Activated CD8-positive, alpha-beta T cell treated with anti-CD3 and anti-CD28 coated beads for 36 hours (primary cell): ENCODE results near the gene HTR3C. TPM values are rescaled to one million over a fixed set of nuclear protein-coding genes. Genes with fewer than 3 reads are reported as not detected.

Experiments used
- ATAC-seq: fragments of 200-7000 bp; cut with Tn5 transposase; one replicate; pipeline ENCODE4 v1.10.0; 2021; ENCODE audit warnings: mild to moderate bottlenecking, moderate library complexity
- CTCF ChIA-PET: fragments of 350-600 bp; sonication (Branson Sonifier 250); formaldehyde crosslinking; loops from one replicate; lab custom pipeline; 2021; ENCODE audit warnings: antibody characterized with exemption; lab: Charles Lee
- POLR2A ChIA-PET: fragments of 350-600 bp; sonication (Branson Sonifier 250); formaldehyde crosslinking; loops from one replicate; lab custom pipeline; 2021; ENCODE audit warnings: antibody characterized with exemption; lab: Charles Lee
- DNase-seq: peaks from one replicate; pipeline ENCODE4 v3.0.0-alpha.2; 2020
- H3K27ac Mint-ChIP-seq: one replicate; pipeline ENCODE4 v1.8.0; 2021; ENCODE audit warnings: mild to moderate bottlenecking, mixed read lengths
- H3K27me3 Mint-ChIP-seq: one replicate; pipeline ENCODE4 v1.8.0; 2021; ENCODE audit warnings: mixed read lengths
- H3K36me3 Mint-ChIP-seq: one replicate; pipeline ENCODE4 v1.8.0; 2021; ENCODE audit warnings: low read depth, mixed read lengths
- H3K4me1 Mint-ChIP-seq: one replicate; pipeline ENCODE4 v1.8.0; 2021; ENCODE audit warnings: low read depth, mixed read lengths
- H3K4me3 Mint-ChIP-seq: one replicate; pipeline ENCODE4 v1.8.0; 2021; ENCODE audit warnings: mild to moderate bottlenecking, moderate library complexity, mixed read lengths
- H3K9me3 Mint-ChIP-seq: one replicate; pipeline ENCODE4 v1.8.0; 2021; ENCODE audit warnings: mixed read lengths
- CTCF ChIP-seq: fragments of 200-600 bp; IDR thresholded peaks from one replicate; pipeline ENCODE4 v1.8.0; 2022; ENCODE audit warnings: antibody characterized with exemption, mild to moderate bottlenecking
- intact Hi-C: fragments of 100-400 bp; cut with micrococcal nuclease; formaldehyde crosslinking; loops from one replicate; pipeline ENCODE4 v1.10.0; 2022
- total RNA-seq, 2 experiments: library from RNA; stranded (reverse); gene quantifications; one replicate each; pipeline ENCODE4 v1.2.3, GENCODE V29; 2021

Gene HTR3C
- total RNA-seq, 2 experiments from 2014 or later: not detected

- Mint-ChIP-seq H3K27ac (no peak overlapping the region), H3K9me3 (no peaks in the 10 kb centered on the region), H3K27me3 (peaks cover 1% of the 10 kb centered on the region), H3K4me3 (no peak overlapping the region), H3K36me3 (no peaks in the 10 kb centered on the region), H3K4me1 (no peaks in the 10 kb centered on the region)
- DNase-seq (no peak), ATAC-seq (no peak)
- ChIA-PET POLR2A (interaction anchor here (0.7 kb wide), 1 partner anchor 1537 kb away, joined by 3 read pairs; no protein-coding TSS in a partner anchor), CTCF (no interaction called here)
- intact Hi-C loops: no loop called here
- no peak for TF ChIP-seq CTCF
These were observed 6.9 kb upstream of the HTR3C start for GRCh38 chr3:184045995-184046394.

- DNase-seq (no peak), ATAC-seq (no peak)
- ChIA-PET POLR2A (no interaction called here), CTCF (interaction anchor here (0.6 kb wide), 1 partner anchor 32 kb away, joined by 3 read pairs; no protein-coding TSS in a partner anchor)
- Mint-ChIP-seq H3K27me3 (peaks cover 3% of the 10 kb centered on the region), H3K36me3 (no peaks in the 10 kb centered on the region), H3K4me3 (no peak overlapping the region), H3K27ac (no peak overlapping the region), H3K4me1 (no peaks in the 10 kb centered on the region), H3K9me3 (no peaks in the 10 kb centered on the region)
- no peak for TF ChIP-seq CTCF
- intact Hi-C loops: no loop called here
These were observed 2.5 kb upstream of the HTR3C start for GRCh38 chr3:184050217-184050847.

DNA sequence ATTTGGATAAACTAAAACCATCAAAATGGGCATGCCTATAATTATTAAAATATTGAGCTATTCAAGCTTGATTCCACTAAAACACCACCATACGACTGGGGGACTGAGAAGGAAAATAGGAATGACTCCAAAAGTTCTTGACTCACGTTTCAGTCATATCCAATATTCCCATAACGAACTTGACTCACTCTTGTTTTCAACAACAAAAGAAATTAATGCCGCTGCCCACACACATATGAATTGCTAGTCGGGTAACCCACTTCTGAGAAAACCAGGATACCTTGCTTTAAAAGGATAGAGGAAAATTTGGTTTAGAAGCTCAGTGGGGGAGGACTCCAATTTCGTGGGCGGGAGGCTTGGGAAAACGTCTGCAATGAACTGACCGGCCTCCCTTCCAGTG is 5.2 kb downstream of the HTR3C start:
- Mint-ChIP-seq H3K36me3 (no peaks in the 10 kb centered on the region), H3K9me3 (no peaks in the 10 kb centered on the region), H3K27ac (no peak overlapping the region), H3K4me3 (no peak overlapping the region), H3K27me3 (no peaks in the 10 kb centered on the region), H3K4me1 (no peaks in the 10 kb centered on the region)
- CTCF ChIA-PET: interaction anchor here (0.9 to 1.9 kb wide), 2 partner anchors 9 to 40 kb away, joined by 3 to 4 read pairs; partner anchors contain the start of gene ABCC5
- DNase-seq (no peak), ATAC-seq (no peak)
- intact Hi-C loops: no loop called here
- no peak for TF ChIP-seq CTCF
- POLR2A ChIA-PET: no interaction called here

GRCh38 chr3:184059424-184059823 is 6.6 kb downstream of the HTR3C start:
- CTCF ChIA-PET: interaction anchor here (1.3 kb wide), 1 partner anchor 163 kb away, joined by 3 read pairs; no protein-coding TSS in a partner anchor
- no peak overlapping the region for H3K4me3 Mint-ChIP-seq

More at GRCh38 chr3:184059424-184059823, 6.6 kb downstream of the HTR3C start:
- Mint-ChIP-seq H3K27me3 (no peaks in the 10 kb centered on the region), H3K4me1 (no peaks in the 10 kb centered on the region), H3K9me3 (no peaks in the 10 kb centered on the region), H3K27ac (no peak overlapping the region), H3K36me3 (no peaks in the 10 kb centered on the region)
- POLR2A ChIA-PET: no interaction called here
- ATAC-seq (no peak), DNase-seq (no peak)
- intact Hi-C loops: no loop called here
- no peak for TF ChIP-seq CTCF
